CD14-positive monocyte (primary cell): Measurements from ENCODE around the gene IRF4. TPM values are rescaled to one million over a fixed set of nuclear protein-coding genes. Genes with fewer than 3 reads are reported as not detected.

ENCODE experiments used
- DNase-seq, 3 donors: peaks; one replicate each; pipeline ENCODE4 v3.0.0-alpha.2; 2011 to 2022
- H2AFZ ChIP-seq: 2 replicates; pipeline ENCODE4 v1.6.0; 2012; ENCODE audit warnings: mild to moderate bottlenecking, low read depth, low read length, inconsistent platforms; ENCODE audit not compliant: insufficient read depth, poor library complexity, severe bottlenecking
- H3K27ac ChIP-seq, 2 donors: 1 replicate in 1 of 2; 2 replicates in 1 of 2; pipeline ENCODE4 v1.5.1; 2012 to 2013; ENCODE audit warnings: low read length in 2 of 2, control low read depth in 1 of 2, inconsistent platforms in 1 of 2, low read depth in 1 of 2, mild to moderate bottlenecking in 1 of 2
- H3K27me3 ChIP-seq, 2 donors: one replicate each; pipeline versions ENCODE4 v1.6.0 to v1.6.1; 2011 to 2013; ENCODE audit warnings: low read length in 2 of 2; ENCODE audit not compliant: control insufficient read depth in 2 of 2, insufficient read depth in 2 of 2
- H3K36me3 ChIP-seq, 2 donors: replicated peaks in 1 of 2; 1 replicate in 1 of 2; 2 replicates in 1 of 2; pipeline versions ENCODE4 v1.5.1 to v1.6.1; 2012 to 2013; ENCODE audit warnings: low read length in 2 of 2, control low read depth in 1 of 2, inconsistent platforms in 1 of 2, mild to moderate bottlenecking in 1 of 2; ENCODE audit not compliant: insufficient read depth in 2 of 2, control insufficient read depth in 1 of 2
- H3K4me1 ChIP-seq, 2 donors: 1 replicate in 1 of 2; 2 replicates in 1 of 2; pipeline versions ENCODE4 v1.5.1 to v1.6.1; 2012 to 2013; ENCODE audit warnings: low read length in 2 of 2, control low read depth in 1 of 2, inconsistent platforms in 1 of 2, mild to moderate bottlenecking in 1 of 2, moderate library complexity in 1 of 2; ENCODE audit not compliant: insufficient read depth in 2 of 2, control insufficient read depth in 1 of 2
- H3K4me2 ChIP-seq: replicated peaks from 2 replicates; pipeline ENCODE3; 2012; ENCODE audit warnings: low read length, moderate library complexity, mild to moderate bottlenecking; ENCODE audit not compliant: poor library complexity, severe bottlenecking; ENCODE audit errors: extremely low read depth
- H3K4me3 ChIP-seq, 3 experiments: fragments of 200-600 bp in 1 of 3; sonication (generic) in 1 of 3; replicated peaks in 1 of 3; 1 replicate in 2 of 3; 2 replicates in 1 of 3; pipeline ENCODE4 v1.5.1; 2011 to 2013; ENCODE audit warnings: low read length in 3 of 3, mild to moderate bottlenecking in 3 of 3, control low read depth in 2 of 3, low read depth in 2 of 3, inconsistent platforms in 1 of 3, moderate library complexity in 1 of 3
- H3K79me2 ChIP-seq: 2 replicates; pipeline ENCODE4 v1.6.0; 2012; ENCODE audit warnings: mild to moderate bottlenecking, control low read depth, inconsistent platforms, low read length, moderate library complexity; ENCODE audit not compliant: insufficient read depth
- H3K9ac ChIP-seq: 2 replicates; pipeline ENCODE4 v1.6.0; 2017; ENCODE audit warnings: low read length, mild to moderate bottlenecking; ENCODE audit not compliant: insufficient read depth, poor library complexity, severe bottlenecking
- H3K9me3 ChIP-seq, 2 donors: replicated peaks in 1 of 2; 1 replicate in 1 of 2; 2 replicates in 1 of 2; pipeline versions ENCODE4 v1.5.1 to v1.6.1; 2012 to 2013; ENCODE audit warnings: low read length in 2 of 2, control low read depth in 1 of 2; ENCODE audit not compliant: control insufficient read depth in 1 of 2, insufficient read depth in 1 of 2
- H4K20me1 ChIP-seq: 2 replicates; pipeline ENCODE4 v1.6.0; 2012; ENCODE audit warnings: mild to moderate bottlenecking, low read length, control low read depth, moderate library complexity; ENCODE audit not compliant: insufficient read depth
- H3K27ac Mint-ChIP-seq, 7 donors: one replicate each; pipeline ENCODE4 v1.8.0; 2020; ENCODE audit warnings: mild to moderate bottlenecking in 7 of 7, mixed read lengths in 7 of 7, moderate library complexity in 6 of 7, inconsistent platforms in 2 of 7
- H3K27me3 Mint-ChIP-seq, 3 donors: one replicate each; pipeline ENCODE4 v1.8.0; 2021 to 2022; ENCODE audit warnings: low read depth in 3 of 3, mild to moderate bottlenecking in 3 of 3, mixed read lengths in 3 of 3, moderate library complexity in 3 of 3, inconsistent platforms in 1 of 3
- H3K36me3 Mint-ChIP-seq, 2 donors: one replicate each; pipeline ENCODE4 v1.8.0; 2020; ENCODE audit warnings: mixed read lengths in 2 of 2, inconsistent platforms in 1 of 2, mild to moderate bottlenecking in 1 of 2
- H3K4me1 Mint-ChIP-seq: one replicate; pipeline ENCODE4 v1.8.0; 2020; ENCODE audit warnings: mild to moderate bottlenecking, mixed read lengths
- H3K4me3 Mint-ChIP-seq, 2 donors: one replicate each; pipeline ENCODE4 v1.8.0; 2020; ENCODE audit warnings: mild to moderate bottlenecking in 2 of 2, mixed read lengths in 2 of 2, moderate library complexity in 1 of 2
- H3K9me3 Mint-ChIP-seq, 7 donors: one replicate each; pipeline ENCODE4 v1.8.0; 2020 to 2022; ENCODE audit warnings: mixed read lengths in 7 of 7, mild to moderate bottlenecking in 6 of 7, moderate library complexity in 6 of 7, inconsistent platforms in 2 of 7
- WGBS: methylation state at CpG from one replicate; pipeline ENCODE4 v1.1.5; 2013; ENCODE audit warnings: missing lambda C conversion rate; ENCODE audit not compliant: insufficient coverage; 5-methylcytosine and 5-hydroxymethylcytosine counted together
- intact Hi-C, 2 donors: fragments of 100-400 bp; cut with micrococcal nuclease; formaldehyde crosslinking; loops; one replicate each; pipeline versions ENCODE4 v1.15.0 to v1.15.1; 2023
- polyA plus RNA-seq, 3 donors: library from polyadenylated mRNA; depleted of rRNA in 1 of 3; unstranded in 2 of 3; stranded (reverse) in 1 of 3; fragments of 300-500 nt in 2 of 3; fragments of >200 nt in 1 of 3; fragmentation: Illumina TruSeq in 2 of 3; gene quantifications; 1 replicate in 2 of 3; 2 replicates in 1 of 3; pipeline ENCODE4 v1.2.3, GENCODE V29; 2012 to 2021
- TF ChIP-seq, protein P1 (sequence below): fragments of 200-600 bp; IDR thresholded peaks from one replicate; pipeline ENCODE4 v1.8.0; 2022; ENCODE audit warnings: antibody characterized with exemption, mild to moderate bottlenecking

The IRF4 gene
- polyA plus RNA-seq, 3 donors = 3.0 to 13.6 (median 6.4) TPM

DNA sequence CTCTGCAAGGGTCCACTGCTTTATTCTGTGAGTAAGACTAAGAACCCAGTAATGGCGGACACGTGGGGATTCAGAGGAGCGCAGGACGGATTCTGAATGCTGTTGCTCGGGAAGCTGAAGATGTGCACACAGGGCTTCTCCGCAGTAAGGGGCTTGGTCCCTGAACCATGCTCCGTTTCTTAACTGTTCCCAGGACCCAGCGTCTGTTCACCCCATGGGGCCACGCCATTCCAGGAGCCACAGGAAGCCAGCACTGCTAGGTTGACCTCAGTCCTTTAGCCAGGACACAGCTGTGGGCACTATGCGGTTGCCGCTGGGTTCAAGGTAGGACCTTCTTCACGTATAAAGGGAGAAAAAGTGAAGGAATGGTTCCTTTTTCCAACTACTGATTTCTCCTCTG lies 59.8 kb downstream of the IRF4 start:
- Histone ChIP-seq H3K4me1 (no peaks in the 10 kb centered on the region), H3K4me3 (no peak overlapping the region), H3K27me3 (no peaks in the 10 kb centered on the region), H3K36me3 (no peaks in the 10 kb centered on the region), H4K20me1 (no peaks in the 10 kb centered on the region), H2AFZ (no peak overlapping the region), H3K4me2 (no peak overlapping the region), H3K27ac (no peak overlapping the region), H3K79me2 (no peaks in the 10 kb centered on the region), H3K9me3 (peaks cover 0 to 4% of the 10 kb centered on the region in 2 donors), H3K9ac (no peak overlapping the region)
- TF ChIP-seq, protein P1, sequence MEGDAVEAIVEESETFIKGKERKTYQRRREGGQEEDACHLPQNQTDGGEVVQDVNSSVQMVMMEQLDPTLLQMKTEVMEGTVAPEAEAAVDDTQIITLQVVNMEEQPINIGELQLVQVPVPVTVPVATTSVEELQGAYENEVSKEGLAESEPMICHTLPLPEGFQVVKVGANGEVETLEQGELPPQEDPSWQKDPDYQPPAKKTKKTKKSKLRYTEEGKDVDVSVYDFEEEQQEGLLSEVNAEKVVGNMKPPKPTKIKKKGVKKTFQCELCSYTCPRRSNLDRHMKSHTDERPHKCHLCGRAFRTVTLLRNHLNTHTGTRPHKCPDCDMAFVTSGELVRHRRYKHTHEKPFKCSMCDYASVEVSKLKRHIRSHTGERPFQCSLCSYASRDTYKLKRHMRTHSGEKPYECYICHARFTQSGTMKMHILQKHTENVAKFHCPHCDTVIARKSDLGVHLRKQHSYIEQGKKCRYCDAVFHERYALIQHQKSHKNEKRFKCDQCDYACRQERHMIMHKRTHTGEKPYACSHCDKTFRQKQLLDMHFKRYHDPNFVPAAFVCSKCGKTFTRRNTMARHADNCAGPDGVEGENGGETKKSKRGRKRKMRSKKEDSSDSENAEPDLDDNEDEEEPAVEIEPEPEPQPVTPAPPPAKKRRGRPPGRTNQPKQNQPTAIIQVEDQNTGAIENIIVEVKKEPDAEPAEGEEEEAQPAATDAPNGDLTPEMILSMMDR = no peak
- no peaks in the 10 kb centered on the region for H3K4me1 Mint-ChIP-seq
- DNase-seq = no peak
- intact Hi-C loops = no loop called here
- no peaks in the 10 kb centered on the region for H3K36me3 Mint-ChIP-seq
- H3K27ac Mint-ChIP-seq = no peak overlapping the region
- WGBS = 97% methylated on average over 9 of the region's 12 CpGs
- peaks cover 6 to 16% (median 11%) of the 10 kb centered on the region in 7 donors for H3K9me3 Mint-ChIP-seq
- no peak overlapping the region for H3K4me3 Mint-ChIP-seq
- H3K27me3 Mint-ChIP-seq = peaks cover 6 to 9% (median 7%) of the 10 kb centered on the region in 3 donors

DNA sequence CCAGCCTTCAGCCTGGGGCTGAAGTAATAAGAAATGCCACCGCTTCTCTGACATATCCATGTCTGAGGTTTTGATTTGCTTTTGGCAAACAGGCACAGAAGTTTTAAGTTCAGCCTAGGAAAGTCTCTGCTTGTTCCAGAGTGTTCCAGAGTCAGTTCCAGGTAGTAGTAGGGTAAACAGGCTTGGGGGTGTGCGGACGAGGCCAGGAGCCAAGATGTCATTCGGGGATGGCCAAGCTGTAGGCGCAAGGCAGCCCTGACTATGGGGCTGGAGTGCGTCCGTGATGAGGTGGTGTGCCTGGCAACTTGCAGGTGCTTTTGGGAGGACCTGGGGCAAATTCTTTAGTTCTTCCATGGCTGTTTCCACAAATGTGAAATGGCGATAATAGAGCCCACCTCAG lies 60.3 kb downstream of the IRF4 start:
- no peak overlapping the region for H2AFZ ChIP-seq
- H3K27ac ChIP-seq = no peak overlapping the region
- Mint-ChIP-seq H3K27ac (no peak overlapping the region), H3K27me3 (peaks cover 6 to 9% (median 7%) of the 10 kb centered on the region in 3 donors), H3K4me1 (no peaks in the 10 kb centered on the region), H3K36me3 (no peaks in the 10 kb centered on the region), H3K9me3 (peaks cover 6 to 16% (median 11%) of the 10 kb centered on the region in 7 donors), H3K4me3 (no peak overlapping the region)
- TF ChIP-seq, protein P1 = no peak
- no peaks in the 10 kb centered on the region for H3K36me3 ChIP-seq
- H3K4me3 ChIP-seq = no peak overlapping the region
- intact Hi-C loops = no loop called here
- no peak overlapping the region for H3K9ac ChIP-seq
- H4K20me1 ChIP-seq = no peaks in the 10 kb centered on the region
- peaks cover 0 to 4% of the 10 kb centered on the region in 2 donors for H3K9me3 ChIP-seq
- no peak overlapping the region for H3K4me2 ChIP-seq
- 98% methylated on average over 7 of the region's 8 CpGs for WGBS
- H3K27me3 ChIP-seq = no peaks in the 10 kb centered on the region
- H3K4me1 ChIP-seq = no peaks in the 10 kb centered on the region
- DNase-seq = no peak
- H3K79me2 ChIP-seq = no peaks in the 10 kb centered on the region
